Stimulated activated CD4-positive, alpha-beta T cell treated with anti-CD3 and anti-CD28 coated beads, Interleukin-15, amount 100 ng/mL, for 48 hours (primary cell): ENCODE data around the gene PCDHA5.
"Not testable (repeated sequence)": the region's sequence is repeated elsewhere in the genome, so short reads cannot be mapped to it uniquely, and the experiment has no call there.

Source experiments
- DNase-seq, 2 donors: peaks; one replicate each; pipeline ENCODE4 v3.0.0-alpha.2; 2020; ENCODE audit warnings: low read depth in 2 of 2

Gene PCDHA5

DNA sequence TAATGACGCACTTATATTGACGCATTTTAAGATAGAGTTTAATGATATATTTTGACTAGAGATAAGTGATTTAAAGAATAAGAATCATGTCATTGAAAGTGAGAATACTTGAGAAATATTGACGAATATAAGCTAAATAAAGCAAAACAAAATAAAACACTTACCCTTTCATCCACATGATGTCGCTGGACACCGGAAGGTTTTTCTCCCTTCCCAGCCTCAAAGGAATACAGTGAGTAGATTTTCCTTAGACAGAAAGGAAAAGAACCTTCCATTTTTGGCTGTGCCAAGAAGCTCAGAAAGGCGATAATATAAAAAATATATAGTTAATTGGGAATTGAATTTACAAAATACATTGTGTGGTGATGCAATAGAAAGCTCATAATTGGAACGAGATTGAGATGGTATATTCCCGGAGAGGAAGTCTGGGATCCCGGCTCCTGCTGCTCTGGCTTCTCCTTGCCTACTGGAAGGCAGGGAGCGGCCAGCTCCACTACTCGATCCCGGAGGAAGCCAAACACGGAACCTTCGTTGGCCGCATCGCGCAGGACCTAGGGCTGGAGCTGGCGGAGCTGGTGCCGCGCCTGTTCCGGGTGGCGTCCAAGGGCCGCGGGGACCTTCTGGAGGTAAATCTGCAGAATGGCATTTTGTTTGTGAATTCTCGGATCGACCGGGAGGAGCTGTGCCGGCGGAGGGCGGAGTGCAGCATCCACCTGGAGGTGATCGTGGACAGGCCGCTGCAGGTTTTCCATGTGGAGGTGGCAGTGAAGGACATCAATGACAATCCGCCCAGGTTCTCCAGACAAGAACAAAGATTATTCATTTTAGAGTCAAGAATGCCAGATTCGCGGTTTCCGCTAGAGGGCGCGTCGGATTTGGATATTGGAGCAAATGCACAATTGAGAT, at the start of gene PCDHA5:
Gene PCDHA5 (plus strand): TSS at position 239 of the 906 bp plus-strand sequence.
- peak in 1 of 2 donors; percentile 16 for DNase-seq

DNA sequence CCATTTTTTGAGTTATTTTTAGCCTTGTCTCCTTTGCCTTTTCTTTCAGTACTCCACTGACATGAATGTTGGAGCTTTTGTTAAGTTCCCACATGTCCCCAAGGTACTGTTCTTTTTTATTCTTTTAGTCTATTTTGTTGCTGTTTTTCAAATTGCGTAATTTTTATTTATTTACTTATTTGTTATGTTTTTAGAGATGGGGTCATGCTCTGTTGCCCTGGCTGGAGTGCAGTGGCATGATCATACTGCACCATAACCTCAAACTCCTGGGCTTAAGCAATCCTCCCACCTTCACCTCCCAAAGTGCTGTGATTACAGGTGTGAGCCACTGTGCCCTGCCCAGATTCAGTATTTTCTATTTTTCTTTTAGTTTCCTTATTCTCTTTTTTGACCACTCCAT, 40.9 kb upstream of the PCDHA5 start:
- DNase-seq, result no peak

GRCh38 chr5:140785905-140786686, 35.3 kb upstream of the PCDHA5 start, which contains the start of gene PCDHA1:
TSS of gene PCDHA1 (plus strand) at chr5:140786140.
- DNase-seq, result no peak

DNA sequence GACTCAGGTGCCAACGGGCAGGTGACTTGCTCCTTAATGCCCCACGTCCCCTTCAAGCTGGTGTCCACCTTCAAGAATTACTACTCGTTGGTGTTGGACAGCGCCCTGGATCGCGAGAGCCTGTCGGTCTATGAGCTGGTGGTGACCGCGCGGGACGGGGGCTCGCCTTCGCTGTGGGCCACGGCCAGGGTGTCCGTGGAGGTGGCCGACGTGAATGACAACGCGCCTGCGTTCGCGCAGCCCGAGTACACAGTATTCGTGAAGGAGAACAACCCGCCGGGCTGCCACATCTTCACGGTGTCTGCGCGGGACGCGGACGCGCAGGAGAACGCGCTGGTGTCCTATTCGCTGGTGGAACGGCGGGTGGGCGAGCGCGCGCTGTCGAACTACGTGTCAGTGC, 34.0 kb upstream of the PCDHA5 start:
- DNase-seq, result not testable (repeated sequence)

GRCh38 chr5:140787849-140788504, 33.4 kb upstream of the PCDHA5 start:
- not testable (repeated sequence) for DNase-seq

GRCh38 chr5:140791089-140791488, 30.3 kb upstream of the PCDHA5 start:
- DNase-seq, result no peak

DNA sequence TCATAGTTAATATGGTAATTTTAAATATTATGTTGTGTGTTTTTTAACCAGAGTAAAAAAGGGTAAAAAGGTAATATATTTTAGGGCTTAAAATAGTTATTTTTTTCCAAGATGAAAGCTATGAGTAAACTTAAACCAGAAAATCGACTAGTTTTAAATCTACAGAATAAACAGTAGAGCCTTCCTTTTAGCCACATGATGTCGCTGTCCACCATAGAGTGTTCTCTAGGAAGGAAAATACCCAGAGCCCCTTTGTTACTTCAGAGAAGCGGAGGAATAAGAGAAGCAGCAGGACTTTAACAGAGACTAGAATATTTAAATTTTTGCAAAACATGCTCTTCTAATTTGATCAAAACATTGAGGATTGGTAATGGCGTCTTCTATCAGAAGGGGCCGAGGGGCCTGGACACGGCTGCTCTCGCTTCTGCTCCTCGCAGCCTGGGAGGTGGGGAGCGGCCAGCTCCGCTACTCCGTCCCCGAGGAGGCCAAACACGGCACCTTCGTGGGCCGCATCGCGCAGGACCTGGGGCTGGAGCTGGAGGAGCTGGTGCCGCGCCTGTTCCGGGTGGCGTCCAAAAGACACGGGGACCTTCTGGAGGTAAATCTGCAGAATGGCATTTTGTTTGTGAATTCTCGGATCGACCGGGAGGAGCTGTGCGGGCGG, 26.7 kb upstream of the PCDHA5 start, which contains the start of gene PCDHA2:
Gene PCDHA2 (plus strand): TSS at position 258 of the 664 bp plus-strand sequence.
- no peak for DNase-seq

DNA sequence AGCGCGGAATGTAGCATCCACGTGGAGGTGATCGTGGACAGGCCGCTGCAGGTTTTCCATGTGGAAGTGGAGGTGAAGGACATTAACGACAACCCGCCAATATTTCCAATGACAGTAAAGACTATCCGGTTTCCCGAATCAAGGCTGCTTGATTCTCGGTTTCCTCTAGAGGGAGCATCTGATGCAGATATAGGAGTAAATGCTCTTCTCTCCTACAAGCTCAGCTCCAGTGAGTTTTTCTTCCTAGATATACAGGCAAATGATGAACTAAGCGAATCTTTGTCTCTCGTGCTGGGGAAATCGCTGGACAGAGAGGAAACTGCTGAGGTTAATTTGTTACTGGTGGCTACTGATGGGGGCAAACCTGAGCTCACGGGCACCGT, 26.2 kb upstream of the PCDHA5 start:
- no peak for DNase-seq

DNA sequence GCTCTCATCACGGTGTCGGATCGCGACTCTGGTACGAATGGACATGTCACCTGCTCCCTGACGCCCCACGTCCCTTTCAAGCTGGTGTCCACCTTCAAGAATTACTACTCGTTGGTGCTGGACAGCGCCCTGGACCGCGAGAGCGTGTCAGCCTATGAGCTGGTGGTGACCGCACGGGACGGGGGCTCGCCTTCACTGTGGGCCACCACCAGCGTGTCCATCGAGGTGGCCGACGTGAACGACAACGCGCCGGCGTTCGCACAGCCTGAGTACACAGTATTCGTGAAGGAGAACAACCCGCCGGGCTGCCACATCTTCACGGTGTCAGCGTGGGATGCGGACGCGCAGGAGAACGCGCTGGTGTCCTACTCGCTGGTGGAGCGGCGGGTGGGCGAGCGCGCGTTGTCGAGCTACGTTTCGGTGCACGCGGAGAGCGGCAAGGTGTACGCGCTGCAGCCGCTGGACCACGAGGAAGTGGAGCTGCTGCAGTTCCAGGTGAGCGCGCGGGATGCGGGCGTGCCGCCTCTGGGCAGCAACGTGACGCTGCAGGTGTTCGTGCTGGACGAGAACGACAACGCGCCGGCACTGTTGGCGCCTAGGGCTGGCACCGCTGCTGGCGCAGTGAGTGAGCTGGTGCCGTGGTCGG, 25.2 kb upstream of the PCDHA5 start:
- DNase-seq, result not testable (repeated sequence)

GRCh38 chr5:140796718-140797095, 24.7 kb upstream of the PCDHA5 start:
- DNase-seq, result no peak

GRCh38 chr5:140800816-140801493, 20.5 kb upstream of the PCDHA5 start, which contains the start of gene PCDHA3:
TSS of gene PCDHA3 (plus strand) at chr5:140801057.
- no peak for DNase-seq

DNA sequence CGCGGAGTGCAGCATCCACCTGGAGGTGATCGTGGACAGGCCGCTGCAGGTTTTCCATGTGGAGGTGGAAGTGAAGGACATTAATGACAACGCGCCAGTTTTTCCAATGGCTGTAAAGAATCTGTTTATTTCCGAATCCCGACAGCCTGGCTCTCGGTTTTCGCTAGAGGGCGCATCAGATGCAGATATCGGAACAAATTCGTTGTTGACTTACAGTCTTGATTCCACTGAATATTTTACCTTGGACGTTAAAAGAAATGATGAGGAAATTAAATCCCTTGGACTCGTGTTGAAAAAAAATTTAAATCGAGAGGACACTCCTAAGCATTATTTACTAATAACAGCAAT, 19.9 kb upstream of the PCDHA5 start:
- DNase-seq, result no peak

GRCh38 chr5:140802381-140802780, 19.0 kb upstream of the PCDHA5 start:
- DNase-seq, result not testable (repeated sequence)

GRCh38 chr5:140802781-140803271, 18.6 kb upstream of the PCDHA5 start:
- DNase-seq, result no peak

GRCh38 chr5:140806834-140807775, 14.3 kb upstream of the PCDHA5 start, which contains the start of gene PCDHA4:
TSS of gene PCDHA4 (plus strand) at chr5:140807068.
- peak in 1 of 2 donors; percentile 14 for DNase-seq

DNA sequence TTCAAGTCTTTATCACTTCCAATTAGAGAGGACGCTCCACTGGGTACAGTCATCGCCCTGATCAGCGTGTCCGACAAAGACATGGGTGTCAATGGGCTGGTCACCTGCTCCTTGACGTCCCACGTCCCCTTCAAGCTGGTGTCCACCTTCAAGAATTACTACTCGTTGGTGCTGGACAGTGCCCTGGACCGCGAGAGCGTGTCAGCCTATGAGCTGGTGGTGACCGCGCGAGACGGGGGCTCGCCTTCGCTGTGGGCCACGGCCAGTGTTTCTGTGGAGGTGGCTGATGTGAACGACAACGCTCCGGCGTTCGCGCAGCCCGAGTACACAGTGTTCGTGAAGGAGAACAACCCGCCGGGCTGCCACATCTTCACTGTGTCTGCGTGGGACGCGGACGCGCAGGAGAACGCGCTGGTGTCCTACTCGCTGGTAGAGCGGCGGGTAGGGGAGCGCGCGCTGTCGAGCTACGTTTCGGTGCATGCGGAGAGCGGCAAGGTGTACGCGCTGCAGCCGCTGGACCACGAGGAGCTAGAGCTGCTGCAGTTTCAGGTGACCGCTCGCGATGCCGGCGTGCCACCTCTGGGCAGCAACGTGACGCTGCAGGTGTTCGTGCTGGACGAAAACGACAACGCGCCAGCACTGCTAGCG, 13.0 kb upstream of the PCDHA5 start:
- DNase-seq, result not testable (repeated sequence)

GRCh38 chr5:140808889-140809291, 12.5 kb upstream of the PCDHA5 start:
- DNase-seq, result no peak

DNA sequence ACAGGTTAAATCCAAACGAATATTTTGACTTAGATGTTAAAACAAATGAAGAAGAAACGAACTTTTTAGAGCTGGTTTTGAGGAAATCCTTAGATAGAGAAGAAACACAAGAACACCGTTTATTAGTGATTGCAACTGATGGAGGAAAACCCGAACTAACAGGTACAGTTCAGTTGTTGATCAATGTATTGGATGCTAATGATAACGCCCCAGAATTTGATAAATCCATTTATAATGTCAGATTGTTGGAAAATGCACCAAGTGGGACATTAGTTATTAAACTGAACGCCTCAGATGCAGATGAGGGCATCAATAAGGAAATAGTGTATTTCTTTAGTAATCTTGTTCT, 842 bp downstream of the PCDHA5 start:
- DNase-seq, result no peak

DNA sequence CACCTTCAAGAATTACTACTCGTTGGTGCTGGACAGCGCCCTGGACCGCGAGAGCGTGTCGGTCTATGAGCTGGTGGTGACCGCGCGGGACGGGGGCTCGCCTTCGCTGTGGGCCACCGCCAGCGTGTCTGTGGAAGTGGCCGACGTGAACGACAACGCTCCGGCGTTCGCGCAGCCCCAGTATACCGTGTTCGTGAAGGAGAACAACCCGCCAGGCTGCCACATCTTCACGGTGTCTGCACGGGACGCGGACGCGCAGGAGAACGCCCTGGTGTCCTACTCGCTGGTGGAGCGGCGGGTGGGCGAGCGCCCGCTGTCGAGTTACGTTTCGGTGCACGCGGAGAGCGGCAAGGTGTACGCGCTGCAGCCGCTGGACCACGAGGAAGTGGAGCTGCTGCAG, 1.6 kb downstream of the PCDHA5 start:
- not testable (repeated sequence) for DNase-seq
